GM20000 (cell line): ENCODE results near the gene GNB5.

Source experiments
- DNase-seq: peaks from one replicate; pipeline ENCODE4 v3.0.0; 2012; ENCODE audit warnings: low spot score
- TF ChIP-seq, protein P1 (sequence below): IDR thresholded peaks from 2 replicates; pipeline ENCODE4 v1.5.1; 2012; ENCODE audit warnings: mild to moderate bottlenecking, control low read depth; ENCODE audit errors: extremely low read depth, missing control alignments

GNB5 gene

DNA sequence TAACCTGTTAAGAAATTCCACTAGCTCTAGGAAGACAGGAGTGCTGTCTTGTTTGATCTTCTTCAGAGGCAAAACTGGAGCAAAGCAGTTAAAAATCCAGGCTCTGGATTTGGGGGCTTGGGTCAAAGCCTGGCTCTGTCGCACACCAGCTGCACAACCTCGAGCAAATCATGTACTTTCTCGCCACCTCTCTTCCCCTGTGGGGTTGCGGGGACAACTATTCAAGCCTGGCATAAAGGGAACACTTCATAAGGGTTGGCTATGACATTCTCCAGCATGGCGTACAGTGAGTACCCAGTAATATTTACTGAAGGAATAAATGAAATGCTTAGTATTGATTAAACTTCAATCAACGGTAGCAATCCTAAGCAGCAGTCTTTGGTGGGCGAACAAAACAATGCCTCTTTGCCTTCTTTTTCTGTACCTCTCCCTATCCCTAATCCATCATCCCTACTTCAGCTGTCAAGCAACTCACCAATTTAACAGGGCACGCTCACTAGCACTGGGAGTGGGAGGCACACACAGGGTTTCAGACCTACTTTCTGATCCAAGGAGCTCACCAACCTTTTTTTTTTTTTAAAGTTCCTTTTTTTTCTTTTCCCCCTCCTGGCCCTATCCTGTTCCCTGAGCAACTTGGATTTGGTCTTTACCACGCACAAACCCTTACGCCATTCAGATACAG lies 33.0 kb downstream of the GNB5 start:
- TF ChIP-seq, protein P1, sequence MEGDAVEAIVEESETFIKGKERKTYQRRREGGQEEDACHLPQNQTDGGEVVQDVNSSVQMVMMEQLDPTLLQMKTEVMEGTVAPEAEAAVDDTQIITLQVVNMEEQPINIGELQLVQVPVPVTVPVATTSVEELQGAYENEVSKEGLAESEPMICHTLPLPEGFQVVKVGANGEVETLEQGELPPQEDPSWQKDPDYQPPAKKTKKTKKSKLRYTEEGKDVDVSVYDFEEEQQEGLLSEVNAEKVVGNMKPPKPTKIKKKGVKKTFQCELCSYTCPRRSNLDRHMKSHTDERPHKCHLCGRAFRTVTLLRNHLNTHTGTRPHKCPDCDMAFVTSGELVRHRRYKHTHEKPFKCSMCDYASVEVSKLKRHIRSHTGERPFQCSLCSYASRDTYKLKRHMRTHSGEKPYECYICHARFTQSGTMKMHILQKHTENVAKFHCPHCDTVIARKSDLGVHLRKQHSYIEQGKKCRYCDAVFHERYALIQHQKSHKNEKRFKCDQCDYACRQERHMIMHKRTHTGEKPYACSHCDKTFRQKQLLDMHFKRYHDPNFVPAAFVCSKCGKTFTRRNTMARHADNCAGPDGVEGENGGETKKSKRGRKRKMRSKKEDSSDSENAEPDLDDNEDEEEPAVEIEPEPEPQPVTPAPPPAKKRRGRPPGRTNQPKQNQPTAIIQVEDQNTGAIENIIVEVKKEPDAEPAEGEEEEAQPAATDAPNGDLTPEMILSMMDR, result no peak
- DNase-seq, result no peak

- TF ChIP-seq, protein P1, result no peak
- DNase-seq, result no peak
Observed at GRCh38 chr15:52155878-52156277, 35.3 kb downstream of the GNB5 start.

GRCh38 chr15:52154896-52155865 lies 36.0 kb downstream of the GNB5 start:
- TF ChIP-seq, protein P1, result no peak
- no peak for DNase-seq

GRCh38 chr15:52153900-52154895 lies 37.0 kb downstream of the GNB5 start:
- TF ChIP-seq, protein P1, result no peak
- DNase-seq, result no peak

DNA sequence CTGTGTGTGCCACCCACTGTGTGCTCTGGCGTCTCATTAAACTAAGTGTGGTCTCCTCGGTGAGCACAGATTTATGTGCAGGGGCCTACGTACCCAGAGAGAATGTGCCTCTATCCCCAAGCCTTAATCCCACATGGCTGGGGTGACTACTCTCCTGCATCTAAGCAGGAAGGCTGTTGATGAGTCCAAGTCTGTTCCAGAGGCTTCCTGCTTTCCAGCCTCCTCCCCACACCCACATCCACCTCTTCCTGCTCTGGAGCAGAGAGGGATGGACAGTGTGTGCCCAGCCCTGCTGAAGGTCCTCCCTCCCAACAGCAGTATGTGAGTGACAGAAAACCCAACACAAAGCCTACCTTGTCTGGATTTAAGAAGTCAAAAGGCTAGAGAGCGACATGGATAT lies 39.8 kb downstream of the GNB5 start:
- DNase-seq, result no peak
- TF ChIP-seq, protein P1, result no peak

DNA sequence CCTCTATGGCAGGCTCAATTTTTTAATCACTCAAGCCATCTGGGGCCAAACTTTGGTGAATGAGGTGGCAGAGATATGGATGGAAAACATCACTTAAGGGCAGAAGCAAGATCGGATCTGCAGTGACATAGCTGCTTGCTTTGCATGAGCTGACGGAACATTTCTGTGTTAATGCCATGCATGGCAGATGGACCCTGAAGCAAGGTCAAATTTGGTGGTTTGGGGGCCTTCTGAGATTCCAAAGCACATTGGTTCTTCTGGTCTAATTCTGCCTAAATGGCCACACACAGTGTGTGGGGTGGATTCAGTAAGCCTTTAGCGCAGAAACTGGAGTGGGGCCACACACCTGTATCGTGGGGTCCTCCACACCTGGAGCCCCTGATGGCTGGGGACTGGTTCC lies 40.3 kb downstream of the GNB5 start:
- no peak for DNase-seq
- TF ChIP-seq, protein P1, result no peak
